ENCODE measurements around the gene TFAP2C. TPM values are rescaled to one million over a fixed set of nuclear protein-coding genes. Genes with fewer than 3 reads are reported as not detected.

The TFAP2C gene
- not detected in 2 replicates for total RNA-seq (2014; rRNA removed)
- not detected for polyA plus RNA-seq (2012)

DNA sequence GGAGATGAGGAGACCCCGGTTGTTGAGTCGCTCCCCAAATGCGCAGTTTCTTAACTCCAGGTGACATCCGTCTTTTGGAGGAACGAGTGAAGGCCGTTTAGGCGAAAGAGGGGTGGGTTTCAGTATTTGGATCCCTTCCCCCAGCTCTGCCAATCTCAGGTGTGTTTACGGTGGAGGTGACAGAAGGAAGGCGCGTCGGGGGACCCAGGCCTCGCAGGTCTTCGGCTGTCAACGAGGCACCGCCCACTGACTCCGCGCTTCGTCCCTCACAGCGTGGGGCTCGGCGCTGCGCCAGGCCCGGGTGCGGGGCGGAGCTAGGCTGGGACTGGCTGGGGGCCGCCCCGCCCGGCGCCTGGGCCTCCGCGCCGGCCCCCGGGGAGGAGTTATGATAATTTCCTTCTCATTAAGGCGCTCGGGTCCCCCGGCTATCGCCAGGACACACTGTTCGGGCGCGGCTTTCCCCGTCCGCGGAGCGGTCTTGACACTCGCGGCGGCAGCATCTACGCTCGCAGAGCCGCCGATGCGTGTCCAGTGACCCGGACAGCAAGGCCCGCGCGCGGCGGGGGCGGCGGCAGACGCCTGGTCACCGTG lies at the start of gene TFAP2C:
Gene TFAP2C, plus strand, starts transcription at position 434 of the 591 bp plus-strand sequence. CDS start 239 bp downstream, outside the sequence.
- DNase-seq (ENCODE audit: low read depth), result no peak

DNA sequence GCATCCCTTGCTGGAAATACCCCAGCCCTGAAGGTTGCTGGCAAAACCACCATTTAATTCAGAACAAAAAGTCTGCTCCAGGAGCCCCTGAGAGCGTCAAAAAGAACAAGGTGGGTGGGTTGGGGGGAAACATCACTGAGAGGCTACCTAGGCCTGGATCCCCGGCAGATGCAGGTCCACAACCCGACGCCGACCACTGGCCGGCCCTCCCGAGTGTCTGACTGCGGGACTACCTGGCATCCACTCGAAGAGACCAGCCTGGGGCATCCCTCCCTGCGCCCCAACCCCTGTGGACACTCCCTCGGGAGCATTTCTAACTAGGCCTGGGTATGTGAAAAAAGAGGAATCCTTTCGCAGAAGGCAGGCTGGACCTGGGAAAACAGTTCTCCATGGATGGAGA lies 48.9 kb upstream of the TFAP2C start:
- no peak for DNase-seq (ENCODE audit: low read depth)

DNA sequence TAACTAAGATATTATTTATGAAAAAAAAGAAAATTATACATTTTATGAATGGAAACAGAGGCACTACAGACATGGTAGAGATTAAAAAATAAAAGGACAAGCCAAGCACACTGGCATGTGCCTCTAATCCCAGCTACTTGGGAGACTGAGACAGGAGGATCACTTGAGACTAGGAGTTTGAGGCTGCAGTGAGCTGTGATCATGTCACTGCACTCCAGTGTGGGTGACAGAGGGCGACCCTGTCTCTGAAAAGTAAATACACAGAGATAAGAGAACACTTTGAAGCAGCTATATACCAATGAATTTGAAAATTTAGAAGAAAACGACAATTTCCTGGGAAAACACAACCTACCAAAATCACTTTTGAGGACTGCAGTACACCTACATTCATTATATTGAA lies 47.4 kb upstream of the TFAP2C start:
- no peak for DNase-seq (ENCODE audit: low read depth)

DNA sequence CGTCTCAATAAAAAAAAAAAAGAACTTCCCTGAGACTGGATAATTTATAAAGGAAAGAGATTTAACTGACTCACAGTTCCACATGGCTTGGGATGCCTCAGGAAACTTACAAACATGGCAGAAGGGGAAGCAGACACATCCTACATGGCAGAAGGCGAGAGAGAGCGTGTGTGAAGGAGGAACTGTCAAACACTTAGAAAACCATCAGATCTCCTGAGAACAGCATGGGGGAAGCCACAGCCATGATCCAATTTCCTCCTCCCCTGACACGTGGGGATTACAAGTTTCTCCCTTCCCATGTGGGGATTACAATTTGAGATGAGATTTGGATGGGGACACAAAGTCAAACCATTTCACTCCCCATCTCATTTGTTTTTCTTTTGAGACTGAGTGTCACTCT lies 46.6 kb upstream of the TFAP2C start:
- no peak for DNase-seq (ENCODE audit: low read depth)

DNA sequence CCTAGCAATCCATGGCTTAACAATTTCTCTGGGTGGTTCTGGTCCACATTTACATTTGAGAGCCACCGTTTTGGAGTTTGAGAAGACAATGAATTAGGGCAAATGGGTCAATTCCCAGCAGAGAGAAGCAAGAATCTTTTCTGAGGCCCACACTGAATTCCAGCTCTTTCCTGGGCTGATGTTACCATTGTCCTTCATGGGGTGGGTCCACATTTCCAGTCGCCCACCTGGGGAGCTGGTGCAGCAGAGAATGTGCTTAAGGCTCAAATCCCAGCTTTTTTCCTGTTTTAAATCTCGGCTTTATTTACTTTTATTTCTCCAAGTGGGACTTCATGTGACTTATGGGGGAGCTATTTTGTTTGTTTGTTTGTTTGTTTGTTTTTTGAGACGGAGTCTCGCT lies 44.2 kb upstream of the TFAP2C start:
- no peak for DNase-seq (ENCODE audit: low read depth)

DNA sequence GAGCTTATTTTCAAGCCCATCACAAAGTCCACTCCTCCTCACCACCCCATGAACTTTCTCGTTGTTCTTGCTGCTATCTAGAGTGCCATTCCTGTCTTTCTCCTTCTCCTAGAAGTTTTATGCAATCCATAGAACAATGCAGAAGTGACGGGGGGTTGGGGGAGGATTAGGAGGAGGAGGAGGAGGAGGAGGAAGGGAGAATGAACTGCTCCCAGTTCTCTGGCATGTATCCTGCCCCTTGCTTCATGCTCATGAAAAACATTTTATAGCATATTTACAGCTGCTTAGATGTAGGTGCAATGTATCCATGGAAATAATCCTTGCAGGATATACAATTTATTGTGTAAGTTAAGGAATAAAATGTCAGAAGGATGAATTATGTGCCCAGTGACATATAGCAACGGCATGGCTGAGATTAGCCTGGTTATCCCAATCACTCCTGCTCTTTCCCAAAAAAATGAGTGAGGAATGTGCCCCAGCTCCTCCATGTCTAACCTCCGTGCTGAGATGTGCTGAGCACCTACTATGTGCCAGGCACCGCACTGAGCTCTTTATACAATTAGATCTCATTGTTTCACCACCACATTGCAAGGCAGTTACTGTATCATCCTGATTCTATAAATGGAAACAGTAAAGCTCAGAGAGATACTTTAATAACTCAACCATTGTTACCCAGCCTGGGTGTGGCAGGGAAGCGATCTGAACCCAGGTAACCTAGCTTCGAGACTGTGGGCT lies 41.6 kb upstream of the TFAP2C start:
- DNase-seq (ENCODE audit: low read depth), result no peak

DNA sequence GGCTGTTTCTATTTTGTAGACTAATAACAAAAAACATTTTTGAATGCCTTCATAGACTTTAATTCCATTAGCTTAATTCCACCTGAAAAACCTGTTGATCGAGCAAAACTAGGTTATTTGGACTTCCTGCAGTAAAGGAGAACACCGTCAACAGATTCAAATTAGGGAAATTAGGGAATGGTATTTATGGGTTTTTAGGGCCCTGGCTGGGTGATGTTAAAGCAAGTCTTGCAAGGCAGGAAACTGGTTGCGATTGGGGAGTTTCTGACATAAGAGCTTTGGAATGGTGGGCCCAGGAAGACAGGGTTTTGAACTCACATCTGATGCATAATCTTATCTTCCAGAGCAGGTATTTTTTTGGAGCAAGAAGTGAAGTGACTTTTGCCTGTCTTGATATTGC lies 40.1 kb upstream of the TFAP2C start:
- no peak for DNase-seq (ENCODE audit: low read depth)

DNA sequence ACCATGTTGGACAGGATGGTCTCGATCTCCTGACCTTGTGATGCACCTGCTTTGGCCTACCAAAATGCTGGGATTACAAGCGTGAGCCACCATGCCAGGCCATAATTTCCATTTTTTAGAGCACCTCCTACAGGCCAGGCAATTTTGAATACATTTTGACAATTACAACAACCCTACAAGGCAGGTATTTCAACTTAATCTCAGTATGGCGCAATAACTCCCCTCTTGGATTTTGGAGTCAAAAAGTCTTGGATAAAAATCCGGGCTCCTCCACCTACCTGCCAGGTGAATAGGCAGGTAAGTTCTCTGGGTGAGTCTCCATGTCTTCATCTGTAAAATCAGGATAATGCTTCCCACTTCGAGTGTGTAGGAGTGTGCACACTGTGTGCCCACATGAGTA lies 39.5 kb upstream of the TFAP2C start:
- DNase-seq (ENCODE audit: low read depth), result no peak

DNA sequence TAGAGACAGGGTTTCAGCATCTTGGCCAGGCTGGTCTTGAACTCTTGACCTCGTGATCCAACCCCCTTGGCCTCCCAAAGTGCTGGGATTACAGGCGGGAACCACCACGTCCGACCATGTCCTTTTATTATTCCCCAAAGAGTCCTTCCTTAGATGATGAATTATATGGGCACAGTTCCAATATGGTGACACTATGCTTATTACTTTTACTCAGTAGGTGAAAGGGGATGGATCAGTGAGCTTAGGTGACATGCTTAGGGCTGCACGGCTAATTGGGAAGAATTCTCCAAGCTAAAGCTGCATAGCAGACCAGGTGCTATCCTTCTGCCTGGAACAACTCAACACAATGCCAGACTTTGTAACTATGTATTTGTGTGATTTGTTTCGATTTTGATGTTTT lies 38.2 kb upstream of the TFAP2C start:
- DNase-seq (ENCODE audit: low read depth), result no peak

DNA sequence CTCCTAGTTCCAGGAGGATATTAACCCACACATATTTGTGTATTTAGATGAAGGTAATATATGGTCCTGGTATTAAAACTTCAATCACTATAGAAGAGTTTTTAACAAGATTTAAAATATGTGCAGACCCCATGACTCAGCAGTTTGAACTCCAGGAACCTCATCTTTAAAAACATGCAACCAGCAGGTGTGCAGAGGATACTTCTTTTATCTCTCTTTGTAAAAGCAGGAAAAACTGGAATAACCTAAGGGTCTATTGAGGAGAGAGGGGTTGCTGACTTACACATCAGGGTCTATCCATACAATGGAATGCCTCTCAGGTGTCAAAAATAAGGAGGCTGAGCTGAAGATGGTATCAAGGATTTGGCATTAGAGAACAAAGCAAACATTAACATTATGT lies 36.9 kb upstream of the TFAP2C start:
- no peak for DNase-seq (ENCODE audit: low read depth)

DNA sequence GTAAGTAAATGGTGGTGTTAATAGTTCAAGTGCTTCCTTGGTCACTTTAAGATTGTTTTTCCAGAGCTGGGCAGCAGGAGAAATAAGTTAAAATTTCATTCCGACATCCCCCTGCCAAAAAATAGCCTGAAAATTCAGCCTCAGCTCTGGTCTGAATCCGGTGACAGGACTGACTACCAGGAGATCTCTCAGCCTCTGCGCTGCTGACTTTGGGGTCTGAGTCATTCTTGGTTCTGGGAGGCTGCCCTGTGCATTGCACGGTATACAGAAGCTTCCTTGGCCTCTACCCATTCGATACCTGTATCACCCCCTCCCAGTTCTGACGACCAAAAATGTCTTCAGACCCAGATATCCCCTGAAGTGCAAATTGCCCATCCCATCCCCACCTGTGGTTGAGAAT lies 36.3 kb upstream of the TFAP2C start:
- no peak for DNase-seq (ENCODE audit: low read depth)

DNA sequence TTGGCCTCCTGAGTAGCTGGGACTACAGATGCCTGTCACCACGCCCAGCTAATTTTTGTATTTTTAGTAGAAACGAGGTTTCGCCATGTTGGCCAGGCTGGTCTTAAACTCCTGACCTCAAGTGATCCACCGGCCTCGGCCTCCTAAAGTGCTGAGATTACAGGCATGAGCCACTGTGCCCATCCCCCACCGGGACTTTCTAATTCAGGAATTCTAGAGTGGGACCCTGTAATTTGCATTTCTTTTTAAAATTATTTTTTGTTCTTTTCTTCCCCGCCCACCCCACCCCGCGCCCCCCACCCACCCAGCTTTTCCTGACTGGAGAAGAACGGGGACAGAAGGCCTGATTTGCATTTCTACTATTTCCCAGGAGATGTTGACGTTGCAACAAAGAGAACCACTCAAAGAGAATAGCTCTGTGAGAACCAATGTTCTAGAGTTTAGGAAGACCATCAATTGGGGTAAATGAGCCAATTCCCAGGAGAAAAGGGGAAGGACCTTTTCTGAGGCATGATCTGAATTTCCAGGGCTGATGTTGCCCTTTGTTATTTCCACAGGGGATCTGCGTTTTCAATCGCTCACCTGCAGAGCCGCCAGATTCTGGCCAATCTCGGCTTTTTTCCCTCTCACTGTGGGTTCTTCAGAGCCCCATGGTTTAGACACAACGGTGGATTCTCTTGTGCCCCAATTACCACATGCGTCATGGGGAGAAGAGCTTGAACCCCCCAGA lies 33.2 kb upstream of the TFAP2C start:
- no peak for DNase-seq (ENCODE audit: low read depth)

DNA sequence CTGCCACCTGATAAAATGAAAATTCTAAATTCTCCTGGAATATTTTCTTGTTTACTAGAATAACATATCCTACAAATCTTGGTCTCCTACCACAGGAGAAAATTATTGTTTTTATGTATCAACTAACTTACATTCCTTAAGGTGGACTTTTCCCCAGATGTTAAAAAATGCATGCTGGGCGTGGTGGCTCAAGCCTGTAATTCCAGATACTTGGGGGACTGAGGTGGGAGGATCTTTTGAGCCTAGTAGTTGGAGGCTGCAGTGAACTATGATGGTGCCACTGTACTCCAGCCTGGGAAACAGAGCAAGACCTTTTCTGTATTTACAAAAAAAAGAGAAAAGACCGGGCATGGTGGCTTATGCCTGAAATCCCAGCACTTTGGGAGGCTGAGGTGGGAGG lies 27.9 kb upstream of the TFAP2C start:
- DNase-seq (ENCODE audit: low read depth), result no peak

DNA sequence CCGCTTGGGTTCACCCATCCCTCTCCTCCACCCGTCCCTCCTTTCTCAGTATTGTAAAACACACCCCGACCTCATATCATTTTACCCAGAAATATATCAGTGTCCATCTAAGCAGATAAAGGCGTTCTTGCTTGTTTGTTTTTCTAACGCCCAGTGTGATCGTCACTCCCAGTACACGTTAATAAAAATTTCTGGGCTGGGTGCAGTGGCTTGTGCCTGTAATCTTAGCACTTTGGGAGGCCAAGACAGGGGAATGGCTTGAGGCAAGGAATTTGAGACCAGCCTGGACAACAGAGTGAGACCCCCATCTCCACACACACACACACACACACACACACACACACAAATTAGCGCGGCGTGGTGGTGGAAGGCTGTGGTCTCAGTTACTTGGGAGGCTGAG lies 24.4 kb upstream of the TFAP2C start:
- DNase-seq (ENCODE audit: low read depth), result no peak

DNA sequence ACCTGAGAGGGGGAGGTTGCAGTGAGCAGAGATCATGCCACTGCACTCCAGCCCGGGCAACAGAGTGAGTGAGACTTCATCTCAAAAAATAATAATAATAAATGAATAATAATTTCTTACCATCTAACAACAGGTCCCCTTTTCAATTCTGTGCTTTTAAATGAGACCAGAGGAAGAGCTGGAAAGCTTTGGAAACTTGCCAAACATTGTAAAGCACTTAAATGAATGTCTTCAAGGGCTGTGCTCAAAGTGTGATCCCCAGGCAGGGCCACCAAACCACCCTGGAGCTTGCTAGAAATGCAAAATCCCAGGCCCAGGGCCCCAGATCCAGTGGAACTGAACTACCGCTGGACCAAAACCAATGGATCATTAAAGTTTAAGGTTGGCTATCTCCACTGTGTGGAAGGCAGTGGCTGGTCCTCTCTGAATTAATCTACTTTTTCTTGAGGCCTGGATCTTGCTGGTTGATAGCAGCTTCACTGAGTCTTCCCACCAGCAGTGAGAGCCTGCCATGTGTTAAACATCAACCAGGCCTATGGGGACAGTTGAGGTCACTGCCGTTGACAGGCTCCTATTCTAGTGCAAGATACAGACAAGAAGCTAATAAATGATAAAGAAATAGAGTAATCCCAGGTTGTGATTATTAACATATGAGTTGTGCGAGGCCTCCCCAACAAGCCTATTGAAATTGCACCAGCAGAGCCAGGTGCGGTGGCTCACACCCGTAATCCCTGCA lies 23.7 kb upstream of the TFAP2C start:
- no peak for DNase-seq (ENCODE audit: low read depth)

DNA sequence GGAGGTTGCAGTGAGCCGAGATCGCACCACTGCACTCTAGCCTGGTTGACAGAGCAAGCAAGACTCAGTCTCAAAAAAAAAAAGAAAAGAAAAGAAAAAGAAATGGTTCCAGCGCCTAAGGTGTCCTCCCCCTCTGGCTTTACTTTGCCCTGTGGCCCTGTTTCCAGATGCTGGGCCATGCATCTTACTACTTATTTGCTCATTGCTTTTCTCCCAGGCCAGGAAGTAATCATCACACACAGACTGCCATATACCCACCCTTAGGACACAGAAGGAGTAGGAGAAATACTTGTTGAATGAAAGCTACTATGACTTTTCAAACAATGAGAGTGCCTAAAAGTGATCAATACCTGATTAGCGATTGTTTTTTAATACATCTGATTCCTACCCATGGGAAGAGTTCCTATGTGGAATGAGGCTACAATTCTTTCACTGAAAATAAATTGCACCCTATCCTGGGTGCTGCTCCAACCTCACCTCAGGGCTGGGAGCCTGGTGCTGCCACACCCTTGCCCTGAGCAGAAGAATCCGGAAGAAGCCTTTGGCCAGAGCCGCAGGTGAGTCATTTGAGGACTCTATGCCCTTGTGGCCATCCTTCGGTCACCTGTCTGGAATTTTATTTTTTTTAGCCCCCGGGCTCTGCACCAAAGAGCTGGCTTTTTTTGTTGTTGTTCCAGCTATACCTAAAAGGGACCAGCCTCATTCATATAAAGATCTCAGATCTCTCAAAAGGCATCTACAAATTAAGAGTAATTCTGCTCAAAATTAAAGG lies 22.7 kb upstream of the TFAP2C start:
- DNase-seq (ENCODE audit: low read depth), result no peak

DNA sequence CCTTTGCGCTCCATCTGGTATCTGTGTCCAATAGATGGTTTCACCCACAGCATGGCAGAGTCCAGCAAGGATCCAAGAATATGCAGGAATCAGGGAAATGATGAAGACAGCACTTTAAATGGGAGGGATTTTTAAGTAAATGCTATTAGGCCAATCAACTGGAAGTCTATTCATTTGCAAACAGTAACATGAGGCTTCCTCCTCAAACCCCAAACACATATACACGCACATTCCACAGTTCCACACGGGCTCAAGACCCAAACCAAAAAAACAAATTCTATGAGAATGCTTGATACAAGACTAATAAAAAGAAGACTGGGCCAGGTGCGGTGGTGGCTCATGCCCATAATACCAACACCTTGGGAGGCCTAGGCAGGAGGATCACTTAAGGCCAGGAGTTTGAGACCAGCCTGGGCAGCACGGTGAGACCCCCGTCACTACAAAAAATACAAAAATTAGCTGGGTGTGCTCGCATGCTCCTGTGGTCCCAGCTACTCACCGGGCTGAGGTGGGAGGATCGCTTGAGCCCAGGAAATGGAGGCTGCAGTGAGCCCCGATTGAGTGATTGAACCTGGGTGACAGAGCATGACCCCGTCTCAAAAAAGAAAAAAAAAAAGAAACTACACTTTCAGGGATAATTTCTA lies 21.9 kb upstream of the TFAP2C start:
- no peak for DNase-seq (ENCODE audit: low read depth)

DNA sequence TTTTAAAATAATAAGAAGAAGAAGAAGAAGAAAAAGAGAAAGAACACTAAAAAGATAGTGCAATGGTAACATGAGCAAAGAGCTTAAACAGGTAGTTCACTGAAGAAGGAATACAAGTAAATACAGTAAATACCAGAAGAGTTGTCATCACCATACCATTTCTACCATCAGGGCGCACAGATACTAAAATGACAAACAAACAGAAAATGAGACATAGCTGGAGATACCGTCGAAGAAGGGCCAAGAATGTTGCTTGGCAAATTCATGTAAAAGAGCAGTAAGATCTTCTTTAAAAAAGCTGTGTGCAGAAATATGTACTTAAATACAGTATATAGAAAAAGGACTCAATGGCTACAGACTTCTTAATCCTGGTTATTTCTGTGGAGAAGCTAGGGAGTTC lies 20.7 kb upstream of the TFAP2C start:
- no peak for DNase-seq (ENCODE audit: low read depth)

DNA sequence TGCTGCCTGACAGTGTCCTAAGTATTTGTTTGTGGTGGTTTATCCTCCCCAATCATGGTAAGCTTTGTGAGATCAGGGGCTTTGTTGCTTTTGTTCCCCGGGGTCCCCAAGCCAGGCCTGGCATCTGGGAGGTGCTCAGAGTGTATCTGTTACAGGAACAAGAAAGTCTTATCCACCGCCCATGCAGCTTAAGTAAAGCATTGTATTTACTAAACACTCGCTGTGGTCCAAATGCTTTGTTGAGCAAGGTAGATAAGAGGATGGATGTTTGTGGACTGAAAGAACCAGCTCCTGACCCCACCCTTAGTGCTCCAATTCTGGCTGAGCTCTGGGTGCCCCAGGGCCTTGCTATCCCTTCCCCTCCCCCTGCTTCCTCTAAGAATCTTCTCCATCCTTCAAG lies 19.8 kb upstream of the TFAP2C start:
- no peak for DNase-seq (ENCODE audit: low read depth)

DNA sequence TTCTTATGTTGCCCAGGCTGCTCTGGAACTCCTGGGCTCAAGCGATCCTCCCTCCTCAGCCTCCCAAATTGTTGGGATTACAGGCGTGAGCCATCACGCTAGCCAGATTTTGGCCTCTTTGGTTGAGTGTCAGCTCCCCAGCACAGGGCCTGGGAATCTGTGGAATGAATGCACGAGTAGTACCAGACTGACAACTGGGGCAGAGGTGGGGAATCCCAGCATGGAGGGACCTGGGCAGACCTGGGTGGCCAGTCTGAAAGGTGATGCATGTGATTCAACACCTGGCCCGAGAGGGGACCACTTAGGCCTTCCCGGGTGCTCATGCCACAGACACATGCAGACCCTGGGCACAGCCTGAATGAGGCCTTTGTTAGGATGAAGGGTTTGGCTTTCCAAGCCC lies 19.0 kb upstream of the TFAP2C start:
- DNase-seq (ENCODE audit: low read depth), result no peak

DNA sequence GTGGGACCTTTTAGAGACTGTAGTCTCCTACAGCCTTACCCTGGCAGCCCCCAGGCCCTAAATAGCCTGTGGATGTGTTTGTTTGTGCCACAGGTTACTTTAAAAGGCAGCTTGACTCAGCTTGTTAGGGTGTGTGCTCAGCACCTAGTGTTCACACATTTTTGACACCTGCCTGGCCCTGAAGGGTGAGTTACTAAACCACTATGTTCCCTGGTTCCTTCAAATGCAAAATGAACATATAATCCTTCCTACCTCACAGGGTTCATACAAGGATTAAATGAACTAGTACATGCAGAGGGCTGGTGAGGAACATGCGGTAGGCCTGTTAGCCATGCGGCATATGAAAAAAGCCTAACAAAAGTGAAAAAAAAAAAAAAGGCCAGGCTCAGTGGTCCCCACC lies 14.9 kb upstream of the TFAP2C start:
- DNase-seq (ENCODE audit: low read depth), result no peak
